ENCODE measurements around the gene HSPB9.

Gene HSPB9

DNA sequence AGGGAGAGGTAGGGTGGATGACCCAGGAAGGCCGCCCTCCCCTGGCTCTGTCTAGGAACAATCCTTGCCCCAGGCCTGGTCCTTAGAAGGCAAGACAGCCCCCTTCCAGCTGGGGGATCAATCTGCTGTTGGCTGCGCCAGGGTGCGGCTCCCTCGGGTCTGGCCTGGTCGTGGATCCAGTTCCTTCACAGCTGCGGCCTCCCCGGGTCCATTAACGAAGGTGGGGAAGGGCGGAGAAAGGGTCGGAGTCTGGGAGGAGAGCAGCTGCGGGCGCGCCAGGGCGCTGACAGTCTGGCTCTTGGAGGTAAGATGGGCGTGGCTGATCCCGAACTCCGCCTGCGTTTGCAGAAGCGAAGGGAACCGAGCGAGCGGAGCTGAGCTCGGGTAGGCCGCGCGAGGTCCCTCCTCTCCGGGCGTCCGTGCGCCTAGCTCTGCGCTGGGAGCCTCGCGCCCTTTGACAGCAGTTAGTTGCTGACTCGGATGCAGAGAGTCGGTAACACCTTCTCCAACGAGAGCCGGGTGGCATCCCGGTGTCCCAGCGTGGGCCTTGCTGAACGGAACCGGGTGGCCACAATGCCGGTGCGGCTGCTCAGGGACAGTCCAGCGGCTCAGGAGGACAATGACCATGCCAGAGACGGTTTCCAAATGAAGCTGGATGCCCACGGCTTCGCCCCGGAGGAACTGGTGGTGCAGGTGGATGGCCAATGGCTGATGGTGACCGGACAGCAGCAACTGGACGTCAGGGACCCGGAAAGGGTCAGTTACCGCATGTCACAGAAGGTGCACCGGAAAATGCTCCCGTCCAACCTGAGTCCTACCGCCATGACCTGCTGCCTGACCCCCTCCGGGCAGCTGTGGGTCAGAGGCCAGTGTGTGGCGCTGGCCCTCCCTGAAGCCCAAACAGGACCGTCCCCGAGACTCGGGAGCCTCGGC is at the start of gene HSPB9:
TSS of gene HSPB9 (plus strand) at position 434 of the 933 bp plus-strand sequence. CDS start at position 481, 47 bp downstream.
- intact Hi-C loops (cut with DNase I), result loop anchor here (1.0 kb wide), 1 partner anchor 35 kb away; no protein-coding TSS in a partner anchor
- DNase-seq, result peak in 1 of 10 donors; percentile 78

GRCh38 chr17:42075789-42076188 is 46.8 kb upstream of the HSPB9 start:
- no peak for DNase-seq
- intact Hi-C loops (cut with DNase I), result no loop called here

DNA sequence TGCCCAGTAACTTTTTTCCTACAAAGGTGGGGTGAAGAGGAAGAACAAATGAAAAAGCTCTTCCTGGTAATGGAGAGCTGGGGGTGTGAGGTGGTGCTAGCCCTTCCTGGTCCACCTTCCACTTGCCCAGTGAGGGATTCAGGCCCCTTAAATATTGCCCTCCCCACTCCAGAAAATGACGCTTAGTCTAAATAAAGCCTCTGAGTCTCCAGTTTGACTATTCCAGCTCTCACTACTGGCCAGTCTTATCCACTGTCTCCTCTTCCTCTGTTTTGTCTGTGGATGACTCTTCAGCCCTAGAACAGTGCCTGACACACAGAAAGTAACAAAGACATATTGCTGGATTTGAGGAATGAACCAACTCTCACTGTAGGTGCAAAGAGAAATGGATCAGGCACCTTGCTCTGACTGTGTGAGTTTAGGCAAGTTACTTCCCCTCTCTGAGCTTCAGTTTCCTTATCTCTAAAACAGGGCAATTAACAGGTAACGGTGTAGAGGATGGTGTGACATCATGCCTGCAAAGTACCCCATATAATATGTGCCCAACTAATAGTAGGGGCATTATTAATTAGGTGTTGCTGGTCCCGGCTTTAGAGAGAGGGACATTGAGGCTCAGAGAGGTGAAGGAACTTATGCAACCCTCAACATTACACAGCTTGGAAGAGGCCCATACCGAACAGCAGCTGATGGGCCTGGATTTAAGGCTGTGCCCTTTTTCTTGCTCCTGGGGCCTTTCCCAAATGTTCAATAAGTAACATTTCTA is 45.6 kb upstream of the HSPB9 start:
- intact Hi-C loops (cut with DNase I), result no loop called here
- DNase-seq, result no peak

DNA sequence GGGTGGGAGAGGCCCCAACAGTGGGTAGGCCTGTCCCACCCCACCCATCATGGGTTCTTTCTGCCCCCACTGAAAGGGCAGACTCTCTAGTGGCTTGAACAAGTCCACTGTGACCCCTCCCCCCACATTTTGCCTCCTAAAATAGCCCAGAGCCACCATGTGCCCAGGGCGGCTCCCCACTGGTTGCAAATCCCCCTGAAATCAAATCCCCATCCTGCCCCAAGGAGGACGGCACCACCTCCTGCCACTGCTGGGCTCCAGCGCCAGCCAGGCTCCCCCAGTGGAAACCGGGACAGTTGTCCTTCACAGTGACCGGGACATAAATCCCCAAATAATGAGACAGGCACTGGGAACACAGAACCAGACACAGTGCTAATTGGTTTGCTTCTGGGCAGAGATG is 44.8 kb upstream of the HSPB9 start:
- no peak for DNase-seq
- intact Hi-C loops (cut with DNase I), result no loop called here

- DNase-seq, result no peak
- intact Hi-C loops (cut with DNase I), result no loop called here
These were observed 44.1 kb upstream of the HSPB9 start for GRCh38 chr17:42078396-42079043.

DNA sequence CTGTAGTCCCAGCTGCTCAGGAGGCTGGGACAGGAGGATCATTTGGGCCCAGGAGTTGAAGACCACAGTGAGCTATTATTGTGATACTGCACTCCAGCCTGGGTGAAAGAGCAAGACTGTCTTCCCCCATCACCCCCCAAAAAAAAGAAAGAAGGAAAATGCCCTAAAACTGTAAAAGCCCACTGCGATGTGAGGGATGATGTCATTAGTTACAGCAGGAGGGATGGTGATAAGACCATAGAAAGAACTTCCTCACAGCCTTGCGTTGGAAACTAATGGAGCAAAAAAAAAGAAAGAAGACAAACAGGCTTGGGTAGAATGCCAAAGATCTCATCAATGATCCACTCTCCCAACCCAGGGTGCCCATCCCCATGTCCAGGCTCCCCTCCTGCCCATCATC is 43.1 kb upstream of the HSPB9 start:
- intact Hi-C loops (cut with DNase I), result no loop called here
- DNase-seq, result no peak

DNA sequence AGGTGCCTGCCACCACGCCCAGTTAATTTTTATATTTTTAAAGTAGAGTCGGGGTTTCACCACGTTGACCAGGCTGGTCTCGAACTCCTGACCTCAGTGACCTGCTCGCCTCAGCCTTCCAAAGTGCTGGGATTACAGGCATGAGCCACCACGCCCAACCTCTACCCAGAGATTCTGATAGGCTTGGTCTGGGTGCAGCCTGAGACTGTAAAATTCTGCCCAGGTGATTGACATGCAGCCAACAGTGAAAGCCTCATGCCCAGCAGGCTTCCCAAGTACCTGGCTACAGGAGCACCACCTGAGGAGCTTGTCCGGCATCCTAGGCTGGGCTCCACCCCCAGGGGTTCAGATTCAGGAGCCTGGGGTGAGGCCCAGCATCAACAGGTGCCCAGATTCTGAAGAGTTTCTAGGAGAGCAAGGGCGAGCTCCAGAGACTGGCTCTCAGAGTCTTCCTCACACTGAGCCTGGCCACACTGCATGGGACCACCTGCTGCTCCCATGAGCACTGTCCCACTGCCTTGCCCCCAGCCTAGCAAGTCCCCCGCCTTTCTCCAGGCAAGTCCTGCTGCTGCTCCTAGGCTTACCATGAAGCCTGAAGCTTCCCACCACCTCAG is 41.0 kb upstream of the HSPB9 start:
- intact Hi-C loops (cut with DNase I), result no loop called here
- DNase-seq, result no peak

DNA sequence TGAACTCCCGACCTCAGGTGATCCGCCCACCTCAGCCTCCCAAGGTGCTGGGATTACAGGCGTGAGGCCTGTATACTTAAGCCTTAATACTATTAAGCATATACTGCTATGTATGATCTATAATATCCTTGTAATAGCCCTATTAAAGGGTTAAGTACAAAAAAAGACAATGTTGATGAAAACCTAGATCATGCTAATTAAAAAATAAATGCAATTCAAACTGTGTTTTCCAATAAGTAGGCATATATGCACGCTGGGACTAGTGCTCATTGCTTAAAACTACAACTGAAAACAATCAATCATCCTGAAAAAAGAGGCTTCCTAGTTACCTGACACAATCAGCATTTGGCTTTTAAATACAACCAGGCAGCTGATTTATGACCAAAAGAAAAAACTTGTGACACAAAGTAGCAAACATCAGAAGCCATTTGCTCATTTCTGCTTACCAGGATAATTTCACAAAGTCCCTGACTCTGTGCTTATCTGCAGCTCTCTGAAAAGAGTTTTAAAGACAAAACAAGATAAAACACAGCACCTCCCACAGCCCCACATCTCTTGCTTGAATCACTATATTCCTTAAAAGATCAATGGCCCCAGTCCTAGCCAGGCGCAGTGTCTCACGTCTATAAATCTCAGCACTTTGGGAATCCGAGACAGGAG is 35.4 kb upstream of the HSPB9 start:
- intact Hi-C loops (cut with DNase I), result no loop called here
- no peak for DNase-seq

DNA sequence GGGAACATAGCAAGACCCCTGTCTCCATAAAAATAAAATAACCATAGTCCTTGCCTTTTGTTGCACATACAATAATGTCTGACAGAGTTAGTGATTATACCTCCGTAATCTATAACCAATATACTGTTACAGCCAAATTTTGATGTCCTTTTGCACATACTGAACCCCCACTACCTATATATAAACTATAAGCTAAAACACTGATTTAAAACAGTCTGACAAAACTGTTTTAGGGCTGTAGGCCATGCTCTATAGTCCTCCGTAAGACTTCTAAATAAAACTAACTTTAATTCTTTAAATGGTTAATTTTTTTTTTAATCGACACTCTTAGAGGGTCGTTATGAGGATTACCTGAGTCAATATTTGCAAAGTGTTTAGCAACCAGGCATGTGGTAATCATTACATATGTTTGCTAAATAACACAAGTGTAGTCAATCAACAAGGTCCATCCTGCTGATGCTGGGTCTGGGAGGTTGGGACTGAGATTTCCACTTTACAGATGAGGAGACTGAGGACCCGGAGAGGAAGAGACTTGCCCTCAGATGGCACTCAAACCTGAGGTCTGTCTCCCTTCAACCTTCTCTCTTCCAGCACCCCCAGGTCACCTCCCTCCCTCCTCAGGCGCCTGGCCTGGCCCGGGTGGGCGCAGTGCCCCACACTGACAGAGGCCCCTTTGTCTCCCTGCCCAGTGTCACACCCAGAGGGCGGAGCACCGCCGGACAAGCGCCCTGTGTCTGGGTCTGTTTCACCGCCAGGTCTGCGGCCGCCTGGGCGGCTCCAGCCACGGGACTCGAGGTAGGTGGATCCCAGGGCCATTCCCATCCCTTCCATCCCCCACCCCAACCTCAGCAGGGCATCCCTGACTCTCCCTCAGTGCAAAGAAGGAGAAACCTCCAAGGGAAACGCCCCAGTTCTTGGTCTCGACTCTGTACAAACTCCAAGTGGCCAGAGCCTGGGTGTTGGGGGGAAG is 34.6 kb upstream of the HSPB9 start:
- DNase-seq, result peak in 6 of 10 donors; percentile 18 to 94 (median 41)
- intact Hi-C loops (cut with DNase I), result no loop called here

- intact Hi-C loops (cut with DNase I), result no loop called here
- no peak for DNase-seq
These were observed 33.9 kb upstream of the HSPB9 start for GRCh38 chr17:42088736-42089135.

DNA sequence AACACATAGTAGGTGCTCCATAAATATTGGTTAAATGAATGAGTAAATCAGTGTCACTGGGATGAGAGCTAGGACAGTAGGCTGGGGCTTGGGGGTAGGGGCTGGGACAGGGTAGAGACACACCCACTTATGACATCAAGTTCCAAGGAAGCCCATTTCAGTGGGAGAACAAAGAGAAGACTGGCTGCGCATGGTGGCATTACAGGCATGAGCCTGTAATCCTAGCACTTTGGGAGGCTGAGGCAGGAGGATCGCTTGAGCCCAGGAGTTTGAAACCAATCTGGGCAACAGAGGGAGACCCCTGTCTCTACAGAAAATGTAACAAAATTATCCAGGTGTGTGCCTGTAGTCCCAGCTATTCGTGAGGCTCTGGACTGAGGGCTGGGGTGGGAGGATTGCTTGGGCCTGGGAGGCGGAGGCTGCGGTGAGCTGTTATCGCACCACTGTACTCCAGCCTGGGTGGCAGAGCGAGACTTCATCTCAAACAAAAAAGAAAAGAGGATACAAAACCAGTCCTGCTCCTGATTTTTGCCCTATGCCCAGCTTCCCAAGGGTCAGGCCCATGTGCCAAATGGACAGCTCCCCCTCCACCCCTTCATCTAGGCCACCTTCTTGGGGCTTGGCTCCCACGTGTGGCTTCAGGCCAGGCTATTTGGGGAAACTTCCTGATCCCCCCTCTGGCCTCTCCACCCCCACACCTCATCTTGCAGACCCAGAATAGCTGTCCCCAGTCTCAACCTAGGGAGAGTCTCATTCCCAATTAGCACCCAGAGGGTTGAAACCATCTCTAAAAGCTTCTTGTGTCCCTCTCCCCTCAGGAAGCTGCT is 31.4 kb upstream of the HSPB9 start:
- no peak for DNase-seq
- intact Hi-C loops (cut with DNase I), result no loop called here

DNA sequence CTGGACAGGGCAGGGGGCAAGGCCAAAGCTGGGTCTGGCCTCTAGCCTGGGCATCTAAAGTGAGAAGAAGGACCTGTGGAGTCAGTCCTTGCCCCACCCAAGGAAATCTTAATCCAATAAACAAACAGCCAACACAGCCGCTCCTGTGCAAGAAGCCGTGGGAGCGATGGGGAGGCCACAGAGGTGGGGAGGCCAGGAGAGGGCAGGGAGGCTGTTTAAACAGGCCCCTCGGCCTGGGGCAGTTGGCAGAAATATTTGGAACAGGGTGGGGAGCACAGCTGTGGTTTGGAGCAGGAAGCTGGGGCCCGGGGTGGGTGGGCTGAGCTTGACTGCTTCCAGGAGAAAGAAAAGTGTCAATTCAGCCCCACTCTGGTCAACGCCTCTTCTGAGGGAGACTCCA is 29.7 kb upstream of the HSPB9 start:
- intact Hi-C loops (cut with DNase I), result no loop called here
- DNase-seq, result no peak

DNA sequence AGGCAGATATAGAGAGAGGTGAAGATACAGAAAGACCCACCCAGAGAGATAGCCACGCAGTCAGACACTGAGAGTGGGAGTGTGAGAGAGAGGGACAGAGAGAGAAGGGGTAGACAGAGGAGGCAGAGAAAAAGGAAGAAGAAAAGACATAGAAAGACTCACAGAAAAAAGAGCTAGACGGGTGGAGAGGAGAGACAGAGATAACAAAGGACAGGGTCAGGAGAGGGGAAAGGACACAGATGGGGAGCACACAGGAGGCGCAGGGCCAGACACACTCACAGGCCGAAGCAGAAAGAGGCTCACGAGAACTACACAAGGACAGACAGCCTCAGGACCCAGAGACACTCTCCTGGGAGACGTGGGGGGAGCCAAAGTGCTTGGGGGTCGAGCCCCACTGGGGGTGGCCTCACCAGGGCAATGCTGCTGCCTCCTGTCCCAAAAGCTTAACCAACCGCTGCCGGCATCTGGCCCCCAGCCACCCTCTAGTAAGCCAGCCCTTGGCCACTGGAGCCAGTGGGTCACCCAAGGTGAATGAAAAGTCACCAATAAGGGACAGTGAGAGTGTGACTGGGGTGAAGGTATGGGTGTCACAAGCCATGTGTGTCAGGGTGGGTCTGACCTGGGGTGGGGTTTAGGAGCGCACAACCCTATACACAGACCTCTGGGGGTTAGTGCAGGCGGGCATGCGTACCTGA is 28.1 kb upstream of the HSPB9 start:
- intact Hi-C loops (cut with DNase I), result no loop called here
- no peak for DNase-seq

DNA sequence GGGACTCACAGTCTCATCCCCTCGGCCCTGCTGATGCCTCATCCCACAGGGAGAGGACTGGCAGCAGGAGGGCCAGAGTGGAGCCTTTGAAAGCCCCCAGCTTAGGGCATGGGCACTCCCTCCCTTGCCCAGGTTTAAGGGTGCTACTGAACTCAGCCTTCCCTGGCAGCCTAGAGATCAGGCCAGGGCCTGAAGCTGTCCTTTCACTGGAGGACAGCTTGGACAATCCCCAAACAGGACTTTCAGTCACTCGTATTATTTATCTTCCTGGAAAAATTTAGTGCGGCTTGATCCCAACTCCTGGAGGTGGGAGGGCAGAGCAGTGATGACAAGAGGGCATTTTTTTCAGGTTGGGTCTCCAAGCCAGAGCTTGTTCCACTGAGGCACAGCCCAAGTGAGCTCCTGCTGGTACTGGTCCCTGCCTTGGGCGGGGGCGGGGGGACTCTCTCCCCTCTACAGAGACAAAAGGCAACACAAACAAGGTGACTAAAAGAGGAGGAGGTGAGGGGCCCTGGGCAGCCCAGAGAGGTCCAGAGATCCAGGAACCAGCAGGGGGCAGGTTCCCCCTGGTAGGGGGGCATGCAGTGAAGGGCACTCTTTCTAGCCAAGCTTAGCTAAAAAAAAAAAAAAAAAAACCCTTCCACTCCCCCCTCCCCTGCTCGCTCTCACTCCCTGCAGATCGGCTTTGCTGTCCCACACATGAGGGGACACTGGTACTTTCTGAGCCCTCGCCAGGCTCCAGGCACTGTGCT is 26.1 kb upstream of the HSPB9 start:
- no peak for DNase-seq
- intact Hi-C loops (cut with DNase I), result no loop called here

- DNase-seq, result no peak
- intact Hi-C loops (cut with DNase I), result no loop called here
These were observed 24.6 kb upstream of the HSPB9 start, which contains the start of gene ZNF385C for GRCh38 chr17:42097691-42098631. Gene ZNF385C (minus strand): TSS chr17:42098473. CDS start chr17:42063056, 35,417 bp downstream.
